Ovary (tissue), 9 donors: ENCODE measurements around the gene STK36. TPM values are rescaled to one million over a fixed set of nuclear protein-coding genes. Genes with fewer than 3 reads are reported as not detected.

ENCODE experiments used
- DNase-seq, 5 donors: peaks; one replicate each; pipeline ENCODE4 v3.0.0-alpha.2; 2019 to 2020
- H3K27ac ChIP-seq, 2 donors: fragments of 200-600 bp; one replicate each; pipeline versions ENCODE4 v1.5.1 to v1.8.0; 2019 to 2022
- H3K27me3 ChIP-seq: fragments of 200-600 bp; one replicate; pipeline ENCODE4 v1.8.0; 2022
- H3K36me3 ChIP-seq: fragments of 200-600 bp; sonication (generic); one replicate; pipeline ENCODE4 v1.5.1; 2019
- H3K4me1 ChIP-seq: one replicate; pipeline ENCODE4 v1.8.1; 2013; ENCODE audit warnings: mild to moderate bottlenecking, moderate library complexity; ENCODE audit not compliant: insufficient read depth
- H3K4me3 ChIP-seq: fragments of 200-600 bp; sonication (generic); one replicate; pipeline ENCODE4 v1.5.1; 2017
- H3K9me3 ChIP-seq, 2 donors: fragments of 200-600 bp in 1 of 2; sonication (generic) in 1 of 2; one replicate each; pipeline versions ENCODE4 v1.5.1 to v1.8.1; 2013 to 2019; ENCODE audit warnings: mild to moderate bottlenecking in 1 of 2, moderate library complexity in 1 of 2
- CTCF ChIP-seq, 3 donors: fragments of 450-650 bp in 2 of 3; fragments of 200-600 bp in 1 of 3; IDR thresholded peaks; one replicate each; pipeline versions ENCODE4 v1.5.1 to v1.8.0; 2016 to 2022; ENCODE audit warnings: antibody characterized with exemption in 3 of 3, mild to moderate bottlenecking in 1 of 3
- EP300 ChIP-seq: sonication (generic); formaldehyde crosslinking; IDR thresholded peaks from one replicate; pipeline ENCODE4 v1.6.1; 2017; ENCODE audit warnings: antibody characterized with exemption
- POLR2A ChIP-seq: fragments of 450-650 bp; IDR thresholded peaks from one replicate; pipeline ENCODE4 v1.6.1; 2017; ENCODE audit warnings: antibody characterized with exemption, mild to moderate bottlenecking, moderate library complexity
- WGBS, 3 donors: extraction: QIAGEN DNeasy Blood & Tissue Kit in 1 of 3; methylation state at CpG; one replicate each; pipeline versions ENCODE4 v1.1.5 to v1.1.7; 2013 to 2017; 5-methylcytosine and 5-hydroxymethylcytosine counted together
- intact Hi-C, 4 donors: fragments of 100-400 bp; cut with DNase I; formaldehyde crosslinking; loops; one replicate each; pipeline versions ENCODE4 v1.11.0 to v1.15.1; 2022 to 2023
- polyA plus RNA-seq, 2 donors: library from polyadenylated mRNA; stranded (reverse); fragments of 200-250 nt in 1 of 2; fragments of 350-450 nt in 1 of 2; fragmentation: Illumina TruSeq in 1 of 2; extraction: RNeasy Lipid Tissue Mini Kit (QIAGEN cat#74804) in 1 of 2; gene quantifications; one replicate each; pipeline ENCODE4 v1.2.3, GENCODE V29; 2013 to 2014
- total RNA-seq, 7 donors: library from RNA; depleted of rRNA in 2 of 7; stranded (reverse); fragments of >200 nt in 2 of 7; fragmentation: NEBNext Ultra II Directional in 3 of 7; extraction: Animal tissue kit (Norgen Biotek cat#: 25700) in 3 of 7; gene quantifications; one replicate each; pipeline versions ENCODE4 v1.1.0 to v1.2.4, GENCODE V29; 2016 to 2023
- donor health status: DM: no; HTN: no; CAD: no; lungs with moderate emphysema.
- donor health status: DM: no; HTN: no; CAD: no.
- donor health status: Bipolar disorder and iron deficiency.
- donor health status: DM: yes; HTN: yes; CAD: no.
- donor health status: DM: no; HTN: no; CAD: no.
- donor health status: DM: yes; HTN: yes; CAD: no.

STK36 gene
- total and polyA plus RNA-seq, 9 donors: 26.8 to 93.2 (median 38.5) TPM

GRCh38 chr2:218736531-218736930 is 64.6 kb downstream of the STK36 start:
- Histone ChIP-seq H3K4me1 (peaks cover 1% of the 10 kb centered on the region), H3K4me3 (no peak overlapping the region), H3K36me3 (no peaks in the 10 kb centered on the region), H3K27me3 (no peaks in the 10 kb centered on the region), H3K9me3 (no peaks in the 10 kb centered on the region), H3K27ac (no peak overlapping the region)
- WGBS, 3 donors: 77 to 85% (median 83%) methylated on average over 2 of the region's 2 CpGs
- DNase-seq: no peak
- intact Hi-C loops: loop anchor here in 1 of 4 donors (10.0 kb wide), 1 partner anchor 88 kb away; no protein-coding TSS in a partner anchor
- no peak for TF ChIP-seq POLR2A
- no peak for TF ChIP-seq CTCF (IDR thresholded peaks at IDR 0.05)
- TF ChIP-seq EP300: no peak

GRCh38 chr2:218743068-218743467 is 71.2 kb downstream of the STK36 start:
- H3K36me3 ChIP-seq: no peaks in the 10 kb centered on the region
- no peak for TF ChIP-seq CTCF (IDR thresholded peaks at IDR 0.05)
- no peak for TF ChIP-seq POLR2A
- TF ChIP-seq EP300: no peak
- H3K4me3 ChIP-seq: no peak overlapping the region
- WGBS, 3 donors: 81 to 83% (median 82%) methylated on average over 6 of the region's 6 CpGs
- H3K9me3 ChIP-seq: no peaks in the 10 kb centered on the region
- intact Hi-C loops: no loop called here
- no peak for DNase-seq
- no peaks in the 10 kb centered on the region for H3K4me1 ChIP-seq
- H3K27ac ChIP-seq: no peak overlapping the region
- no peaks in the 10 kb centered on the region for H3K27me3 ChIP-seq

GRCh38 chr2:218744615-218745014 is 72.7 kb downstream of the STK36 start:
- no peaks in the 10 kb centered on the region for H3K27me3 ChIP-seq
- H3K9me3 ChIP-seq: no peaks in the 10 kb centered on the region
- intact Hi-C loops: no loop called here
- no peaks in the 10 kb centered on the region for H3K4me1 ChIP-seq
- no peak overlapping the region for H3K4me3 ChIP-seq
- WGBS, 3 donors: 78 to 91% (median 83%) methylated on average over 3 of the region's 3 CpGs
- DNase-seq: no peak
- H3K27ac ChIP-seq: no peak overlapping the region
- TF ChIP-seq EP300 (no peak), POLR2A (no peak), CTCF (IDR thresholded peaks at IDR 0.05) (no peak)
- no peaks in the 10 kb centered on the region for H3K36me3 ChIP-seq

- H3K27me3 ChIP-seq: no peaks in the 10 kb centered on the region
- TF ChIP-seq CTCF (IDR thresholded peaks at IDR 0.05): no peak
- no peak for TF ChIP-seq POLR2A
- TF ChIP-seq EP300: no peak
- H3K36me3 ChIP-seq: no peaks in the 10 kb centered on the region
- intact Hi-C loops: no loop called here
- DNase-seq: no peak
- H3K27ac ChIP-seq: no peak overlapping the region
- WGBS, 3 donors: 79 to 83% (median 83%) methylated on average over 5 of the region's 5 CpGs
- H3K9me3 ChIP-seq: no peaks in the 10 kb centered on the region
- no peak overlapping the region for H3K4me3 ChIP-seq
- H3K4me1 ChIP-seq: no peaks in the 10 kb centered on the region
These were observed 73.3 kb downstream of the STK36 start for GRCh38 chr2:218745160-218745558.
